GDM1 (cell line): ENCODE measurements around the gene LHPP.
"Not testable (repeated sequence)": the region's sequence is repeated elsewhere in the genome, so short reads cannot be mapped to it uniquely, and the experiment has no call there.

Source experiments
- DNase-seq: peaks from one replicate; lab custom pipeline; 2025; lab: John Stamatoyannopoulos, UW

LHPP gene

GRCh38 chr10:124573726-124574455 lies 112.3 kb downstream of the LHPP start:
- no peak for DNase-seq

- DNase-seq, result no peak
Measured at GRCh38 chr10:124574456-124575070, 112.9 kb downstream of the LHPP start.

- no peak for DNase-seq
Measured at GRCh38 chr10:124575107-124576035, 113.7 kb downstream of the LHPP start.

GRCh38 chr10:124576526-124577420 lies 115.2 kb downstream of the LHPP start:
- DNase-seq, result no peak

- DNase-seq, result no peak
Measured at GRCh38 chr10:124577651-124578050, 116.0 kb downstream of the LHPP start.

- no peak for DNase-seq
Measured at GRCh38 chr10:124578231-124579010, 116.8 kb downstream of the LHPP start.

GRCh38 chr10:124579011-124579399 lies 117.4 kb downstream of the LHPP start:
- DNase-seq, result no peak

GRCh38 chr10:124586142-124586541 lies 124.5 kb downstream of the LHPP start:
- DNase-seq, result no peak

- DNase-seq, result no peak
Measured at GRCh38 chr10:124587811-124588211, 126.2 kb downstream of the LHPP start.

GRCh38 chr10:124588341-124588735 lies 126.7 kb downstream of the LHPP start:
- not testable (repeated sequence) for DNase-seq

GRCh38 chr10:124588736-124589490 lies 127.3 kb downstream of the LHPP start:
- DNase-seq, result no peak

- DNase-seq, result no peak
Measured at GRCh38 chr10:124589491-124590041, 127.9 kb downstream of the LHPP start.

- no peak for DNase-seq
Measured at GRCh38 chr10:124590216-124591122, 128.8 kb downstream of the LHPP start.

GRCh38 chr10:124591123-124591495 lies 129.5 kb downstream of the LHPP start:
- DNase-seq, result no peak

- DNase-seq, result no peak
Measured at GRCh38 chr10:124592101-124592500, 130.5 kb downstream of the LHPP start.

- no peak for DNase-seq
Measured at GRCh38 chr10:124592736-124593430, 131.3 kb downstream of the LHPP start.

- no peak for DNase-seq
Measured at GRCh38 chr10:124593431-124593985, 131.9 kb downstream of the LHPP start.

GRCh38 chr10:124594240-124594639 lies 132.6 kb downstream of the LHPP start:
- no peak for DNase-seq
